Skeletal muscle satellite cell (primary cell): ENCODE data around the gene HPD.

ENCODE experiments used
- H3K27me3 ChIP-seq: 2 replicates; pipeline ENCODE4 v1.7.0; 2013; ENCODE audit warnings: low read length; ENCODE audit not compliant: control insufficient read depth, insufficient read depth
- H3K36me3 ChIP-seq: 2 replicates; pipeline ENCODE4 v1.7.0; 2013; ENCODE audit warnings: mild to moderate bottlenecking, control low read depth, low read length; ENCODE audit not compliant: insufficient read depth
- H3K4me1 ChIP-seq: 2 replicates; pipeline ENCODE4 v1.7.0; 2013; ENCODE audit warnings: low read length; ENCODE audit not compliant: control insufficient read depth, insufficient read depth
- H3K4me2 ChIP-seq: 2 replicates; pipeline ENCODE4 v1.7.0; 2013; ENCODE audit warnings: mild to moderate bottlenecking, low read length
- H3K4me3 ChIP-seq: 2 replicates; pipeline ENCODE4 v1.7.0; 2013; ENCODE audit warnings: low read length
- H3K9ac ChIP-seq: 2 replicates; pipeline ENCODE4 v1.7.0; 2013; ENCODE audit warnings: mild to moderate bottlenecking, low read depth, low read length, moderate library complexity
- H3K9me3 ChIP-seq: replicated peaks from 2 replicates; pipeline ENCODE4 v1.7.0; 2013; ENCODE audit warnings: mild to moderate bottlenecking, control low read depth, low read length

HPD gene

DNA sequence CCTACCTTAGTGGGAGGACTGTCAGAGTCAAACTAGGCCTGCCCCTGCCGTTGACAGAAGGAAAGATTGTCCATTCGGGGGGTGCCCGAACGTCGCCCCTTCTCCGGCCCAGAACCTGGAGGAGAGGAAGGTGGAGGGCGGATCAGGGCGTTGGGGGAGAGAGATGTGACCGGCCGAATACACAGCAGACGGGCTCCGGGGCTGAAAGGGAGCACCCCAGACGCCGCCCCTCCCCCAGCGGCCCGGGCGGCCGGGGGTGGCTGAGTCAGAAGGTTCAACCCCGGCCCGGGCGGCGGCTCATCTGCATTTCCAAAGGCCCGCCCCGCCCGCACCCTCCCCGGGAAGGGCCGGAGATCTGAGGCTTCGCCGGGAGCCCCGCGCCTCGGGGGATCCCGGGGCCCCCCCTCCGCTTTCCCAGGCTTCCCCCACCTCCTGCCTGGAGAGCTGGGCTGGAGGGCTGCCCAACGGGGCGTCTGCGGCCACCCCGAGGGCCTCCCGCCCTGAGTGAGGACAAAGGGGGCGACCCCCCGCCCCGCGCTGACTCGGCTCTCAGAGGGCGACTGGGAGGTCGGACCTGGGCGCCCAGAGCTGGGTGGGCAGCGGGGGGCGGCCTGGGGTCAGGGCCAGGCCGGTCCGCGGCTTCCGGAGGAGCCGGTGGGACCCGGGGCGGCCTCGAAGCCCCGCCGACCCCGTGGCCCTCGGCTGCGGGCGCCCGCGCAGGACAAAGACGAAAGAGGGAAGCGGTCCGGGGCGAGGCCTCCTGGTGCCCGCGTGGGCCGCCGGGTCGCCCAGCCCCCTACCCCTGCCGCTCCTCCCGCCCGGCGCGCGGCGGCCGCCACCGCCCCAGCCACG lies 58.6 kb downstream of the HPD start:
- H3K9ac ChIP-seq: peak overlapping the region; percentile 99
- H3K4me1 ChIP-seq: peaks cover 61% of the 10 kb centered on the region
- no peaks in the 10 kb centered on the region for H3K9me3 ChIP-seq
- peak overlapping the region; percentile 74 for H3K4me3 ChIP-seq
- H3K27me3 ChIP-seq: no peaks in the 10 kb centered on the region
- H3K4me2 ChIP-seq: peak overlapping the region; percentile 98
- no peaks in the 10 kb centered on the region for H3K36me3 ChIP-seq

DNA sequence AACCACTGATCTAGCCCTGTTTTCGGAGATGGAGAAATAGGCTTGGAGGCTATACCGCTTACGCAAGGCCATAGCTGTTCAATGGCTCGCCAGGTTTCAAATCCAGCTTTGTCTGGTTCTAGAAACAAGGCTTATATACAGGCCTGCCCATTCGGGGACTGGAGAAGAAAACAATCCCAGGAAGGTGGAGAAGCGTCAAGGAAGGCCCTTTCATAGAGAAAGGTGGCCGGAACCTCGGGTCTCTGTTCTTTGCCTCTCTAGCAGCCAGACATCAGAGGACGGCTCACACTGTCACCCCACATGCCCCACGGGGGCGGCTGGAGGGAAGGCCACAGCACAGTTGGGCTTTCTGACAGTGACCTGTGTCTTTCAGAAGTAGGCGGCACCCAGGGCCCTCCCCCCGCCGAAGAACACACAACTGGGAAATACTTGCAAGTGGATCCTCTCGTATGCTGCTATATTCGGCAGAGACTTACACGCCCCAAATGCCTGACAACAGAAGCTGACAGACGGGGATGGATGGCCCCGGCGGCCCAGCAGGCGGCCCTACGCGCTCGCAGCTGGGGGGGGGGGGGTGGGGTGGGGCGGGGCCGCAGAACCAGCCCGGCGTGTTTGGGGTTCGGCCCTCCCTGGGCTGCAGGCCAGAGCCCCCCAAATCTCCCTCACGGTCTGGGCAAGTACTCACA lies 59.4 kb downstream of the HPD start:
- Histone ChIP-seq H3K36me3 (no peaks in the 10 kb centered on the region), H3K9ac (peak overlapping the region; percentile 99), H3K9me3 (no peaks in the 10 kb centered on the region), H3K4me2 (peak overlapping the region; percentile 98), H3K4me3 (peak overlapping the region; percentile 74), H3K4me1 (peaks cover 67% of the 10 kb centered on the region), H3K27me3 (no peaks in the 10 kb centered on the region)

DNA sequence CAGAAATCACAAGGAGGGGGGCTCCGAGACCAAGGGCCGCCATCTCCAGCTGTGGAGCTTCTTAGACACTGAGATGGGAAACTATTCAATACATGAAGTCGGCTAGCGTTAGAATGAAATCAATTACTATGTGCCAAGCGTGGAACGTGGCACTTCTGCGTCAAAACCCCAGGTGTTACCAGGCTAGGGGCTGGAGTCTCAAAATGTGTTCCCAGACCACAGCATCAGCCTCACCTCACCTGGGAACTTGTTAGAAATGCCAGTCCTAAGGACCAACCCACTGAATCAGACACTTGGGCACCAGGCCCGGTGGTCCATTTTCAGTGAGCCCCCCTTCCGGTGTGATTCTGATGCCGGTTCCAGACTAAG lies 59.9 kb downstream of the HPD start:
- peak overlapping the region; percentile 99 for H3K9ac ChIP-seq

DNA sequence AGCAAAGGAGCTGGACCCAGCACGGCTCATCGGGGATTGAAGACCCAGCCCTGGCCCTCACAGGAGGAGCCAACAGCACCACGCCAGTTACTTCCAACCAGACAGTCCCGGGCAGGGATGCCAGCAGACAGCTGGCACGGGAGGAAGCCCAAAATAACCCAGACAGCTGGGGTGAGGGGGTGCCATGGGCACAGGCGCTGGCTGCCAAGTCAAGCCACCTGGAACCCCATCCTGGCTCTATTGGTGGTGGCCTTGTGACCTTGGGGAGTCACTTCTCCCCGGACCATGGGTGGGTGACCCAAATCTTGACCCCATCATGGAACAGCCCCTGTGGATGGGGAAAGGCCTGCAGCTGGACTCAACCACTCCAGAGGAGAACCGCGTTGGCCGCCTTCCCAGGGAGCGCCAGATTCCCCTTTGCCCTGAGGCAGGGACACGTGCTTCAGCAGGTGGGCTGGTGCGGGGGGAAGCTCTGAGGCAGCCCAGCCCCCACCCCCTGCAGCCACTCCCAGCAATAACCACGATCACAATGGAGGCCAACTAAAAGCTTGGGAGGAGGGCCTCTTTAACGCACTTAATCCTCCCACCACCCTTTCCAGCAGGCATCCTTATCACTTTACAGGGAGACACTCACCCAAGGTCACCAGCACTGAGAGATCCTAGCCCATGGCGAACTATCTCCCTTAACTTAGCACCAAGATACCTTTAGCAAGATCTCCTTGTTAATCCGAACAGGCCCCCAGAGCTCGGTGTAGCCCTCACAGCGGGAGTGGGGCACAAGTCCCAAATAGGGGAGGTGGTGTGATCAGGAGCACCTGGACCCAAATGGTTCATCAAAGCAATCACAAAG lies 60.5 kb downstream of the HPD start:
- Histone ChIP-seq H3K4me3 (peak overlapping the region; percentile 74), H3K9ac (peak overlapping the region; percentile 99), H3K36me3 (no peaks in the 10 kb centered on the region), H3K4me1 (peaks cover 77% of the 10 kb centered on the region), H3K4me2 (peak overlapping the region; percentile 98), H3K27me3 (no peaks in the 10 kb centered on the region), H3K9me3 (no peaks in the 10 kb centered on the region)

More for the DNA sequence above, 59.9 kb downstream of the HPD start:
- H3K4me2 ChIP-seq: peak overlapping the region; percentile 98
- no peaks in the 10 kb centered on the region for H3K9me3 ChIP-seq
- no peaks in the 10 kb centered on the region for H3K36me3 ChIP-seq
- H3K4me1 ChIP-seq: peaks cover 71% of the 10 kb centered on the region
- peak overlapping the region; percentile 74 for H3K4me3 ChIP-seq
- no peaks in the 10 kb centered on the region for H3K27me3 ChIP-seq

DNA sequence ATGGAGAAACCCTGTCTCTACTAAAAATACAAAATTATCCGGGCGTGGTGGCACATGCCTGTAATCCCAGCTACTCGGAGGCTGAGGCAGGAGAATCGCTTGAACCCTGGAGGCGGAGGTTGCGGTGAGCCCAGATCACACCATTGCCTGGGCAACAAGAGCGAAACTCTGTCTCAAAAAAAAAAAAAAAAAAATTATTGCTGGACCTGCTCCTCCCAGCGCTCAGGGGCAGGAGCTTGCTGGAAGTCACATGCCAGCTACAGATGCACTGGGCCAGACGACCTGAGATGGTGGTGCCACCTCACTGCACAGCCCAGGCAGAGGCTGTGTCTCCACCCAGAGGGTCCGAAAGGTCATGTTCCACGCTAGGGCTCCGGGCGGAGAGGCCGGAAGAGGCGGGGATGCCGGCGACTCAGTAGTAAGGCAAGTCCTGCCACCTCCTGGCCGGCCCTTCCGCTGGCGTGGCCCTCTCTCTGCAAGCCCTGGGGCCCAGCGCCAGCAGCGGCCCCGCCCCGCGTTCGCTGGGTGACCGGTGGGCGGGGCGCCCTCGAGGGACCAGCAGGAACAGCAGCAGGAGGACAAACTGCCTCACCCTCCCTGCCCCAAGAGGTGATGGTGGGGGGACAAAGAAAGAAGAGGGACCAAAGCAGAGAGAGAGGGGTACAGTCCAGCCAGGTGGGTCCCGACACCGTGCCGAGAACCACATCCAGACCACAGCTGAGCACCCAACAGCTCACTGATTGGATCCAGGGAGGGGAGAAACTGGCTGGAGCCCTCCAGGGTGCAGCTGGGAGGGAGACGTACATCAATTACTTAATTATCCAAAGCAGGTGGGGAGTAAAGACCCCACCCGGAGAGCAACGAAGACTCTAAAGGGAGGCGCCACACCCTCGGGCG lies 61.6 kb downstream of the HPD start:
- H3K4me2 ChIP-seq: peak overlapping the region; percentile 98
- H3K27me3 ChIP-seq: no peaks in the 10 kb centered on the region
- no peaks in the 10 kb centered on the region for H3K36me3 ChIP-seq
- H3K4me1 ChIP-seq: peaks cover 71% of the 10 kb centered on the region
- H3K9me3 ChIP-seq: no peaks in the 10 kb centered on the region
- peak overlapping the region; percentile 74 for H3K4me3 ChIP-seq
- peak overlapping the region; percentile 99 for H3K9ac ChIP-seq

DNA sequence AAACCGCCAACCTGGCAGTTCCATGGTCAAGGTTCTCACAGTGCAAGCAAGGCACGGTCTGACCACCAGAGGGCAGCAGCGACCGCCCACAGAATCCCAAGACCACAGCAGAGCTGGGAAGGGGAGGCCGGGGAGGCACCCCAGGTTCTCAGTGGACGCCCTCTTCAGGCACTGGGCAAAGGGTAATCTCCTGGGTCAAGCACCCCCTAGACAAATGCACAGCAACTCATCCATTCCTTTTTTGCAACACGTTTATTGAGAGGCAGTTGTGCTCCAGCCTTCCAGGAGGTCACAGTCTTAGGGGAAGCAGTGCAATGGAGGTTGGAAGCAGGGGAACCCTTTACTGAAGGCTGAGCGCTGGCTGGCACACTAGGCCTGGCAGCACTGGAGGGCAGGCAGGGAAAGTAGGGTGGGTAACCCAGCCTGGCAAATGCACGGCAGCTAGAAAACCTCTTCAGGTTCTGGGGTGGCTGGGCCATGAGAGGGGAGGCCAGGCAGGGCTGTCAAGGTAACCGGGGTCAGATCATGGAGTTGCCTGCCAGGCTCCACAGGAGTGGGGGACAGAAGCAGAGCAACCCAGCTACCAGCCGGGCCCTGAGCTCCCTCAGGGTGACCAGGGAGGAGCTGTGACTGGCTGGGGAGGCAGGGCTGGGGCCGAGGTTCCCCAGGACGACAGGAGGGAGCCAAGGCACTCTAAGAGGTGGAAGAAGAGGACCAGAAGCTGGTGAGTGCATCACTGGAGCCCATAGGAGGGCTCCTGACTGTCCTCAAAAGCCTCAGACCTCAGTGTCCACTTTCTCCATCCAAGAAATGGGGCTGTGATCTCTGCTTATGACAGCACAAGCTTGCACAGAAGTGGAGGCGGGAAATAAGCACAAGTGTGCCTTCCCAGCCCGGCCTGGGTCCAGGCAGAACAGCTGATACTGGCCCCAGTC lies 63.4 kb downstream of the HPD start:
- no peaks in the 10 kb centered on the region for H3K36me3 ChIP-seq
- H3K4me2 ChIP-seq: peak overlapping the region; percentile 97
- peaks cover 56% of the 10 kb centered on the region for H3K4me1 ChIP-seq
- H3K27me3 ChIP-seq: no peaks in the 10 kb centered on the region
- no peaks in the 10 kb centered on the region for H3K9me3 ChIP-seq
- H3K9ac ChIP-seq: peak overlapping the region; percentile 62
- H3K4me3 ChIP-seq: peak overlapping the region; percentile 72

DNA sequence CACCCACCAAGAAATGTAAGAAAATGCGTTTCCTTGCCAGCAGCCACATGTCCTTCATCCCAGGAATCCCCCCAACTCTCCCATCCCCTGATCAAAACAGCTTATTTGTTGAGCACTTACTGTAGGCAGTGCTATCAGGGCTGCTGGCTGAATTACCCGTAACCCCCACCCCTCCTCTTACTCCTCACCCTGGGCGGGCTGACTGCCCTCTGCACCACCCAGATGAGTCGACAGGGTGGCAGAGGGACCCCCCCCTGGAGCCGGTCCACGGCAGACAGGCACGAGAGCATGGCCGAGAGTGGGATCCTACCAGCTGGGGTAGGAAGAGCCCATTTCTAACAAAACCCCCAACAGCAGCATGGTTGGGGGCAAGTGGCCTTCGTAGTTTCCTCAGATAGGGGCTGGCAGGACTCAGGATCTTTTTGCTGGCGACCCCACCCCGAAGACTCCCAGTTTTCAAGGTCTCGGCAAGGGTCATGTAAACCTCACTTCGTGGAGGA lies 64.1 kb downstream of the HPD start:
- H3K9ac ChIP-seq: peak overlapping the region; percentile 62
- no peaks in the 10 kb centered on the region for H3K9me3 ChIP-seq
- H3K4me2 ChIP-seq: peak overlapping the region; percentile 97
- peak overlapping the region; percentile 72 for H3K4me3 ChIP-seq
- H3K27me3 ChIP-seq: no peaks in the 10 kb centered on the region
- H3K4me1 ChIP-seq: peaks cover 56% of the 10 kb centered on the region
- H3K36me3 ChIP-seq: no peaks in the 10 kb centered on the region

DNA sequence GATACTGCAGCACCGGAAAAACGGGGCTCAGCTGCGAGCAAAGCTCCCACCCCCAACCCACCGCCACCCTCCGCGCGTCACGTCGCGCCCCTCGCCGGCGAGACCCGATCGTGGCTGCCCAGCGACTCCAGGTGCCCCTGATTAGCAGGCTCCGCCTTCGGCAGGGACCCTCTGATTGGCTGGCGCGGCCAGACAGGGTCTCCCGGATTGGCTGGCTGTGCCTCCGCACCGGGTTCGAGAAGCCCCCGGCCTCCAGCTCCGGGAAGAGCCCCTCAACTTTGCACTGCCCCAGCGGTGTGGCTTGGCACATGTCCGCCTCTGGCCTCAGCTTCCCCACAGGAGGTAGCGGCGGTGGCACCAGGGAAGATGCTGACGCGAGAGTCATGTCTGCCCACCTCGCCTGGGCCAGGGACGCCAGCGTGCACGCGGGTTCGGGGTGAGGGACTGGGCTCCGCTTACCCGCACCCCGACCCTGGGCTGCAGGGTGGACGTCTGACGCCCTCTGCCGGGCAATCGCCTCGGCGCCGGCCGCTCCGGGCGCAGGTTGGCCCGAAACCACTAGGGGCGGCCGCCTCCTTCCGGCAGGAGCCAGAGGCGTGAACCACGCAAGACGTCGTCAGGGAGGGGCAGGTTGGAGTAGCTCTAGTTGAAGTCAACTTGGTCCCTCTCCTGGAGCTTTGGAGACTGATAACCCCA lies 64.7 kb downstream of the HPD start:
- peaks cover 52% of the 10 kb centered on the region for H3K4me1 ChIP-seq
- H3K4me2 ChIP-seq: peak overlapping the region; percentile 97
- H3K36me3 ChIP-seq: no peaks in the 10 kb centered on the region
- no peaks in the 10 kb centered on the region for H3K9me3 ChIP-seq
- no peaks in the 10 kb centered on the region for H3K27me3 ChIP-seq
- H3K4me3 ChIP-seq: peak overlapping the region; percentile 72
- peak overlapping the region; percentile 62 for H3K9ac ChIP-seq

DNA sequence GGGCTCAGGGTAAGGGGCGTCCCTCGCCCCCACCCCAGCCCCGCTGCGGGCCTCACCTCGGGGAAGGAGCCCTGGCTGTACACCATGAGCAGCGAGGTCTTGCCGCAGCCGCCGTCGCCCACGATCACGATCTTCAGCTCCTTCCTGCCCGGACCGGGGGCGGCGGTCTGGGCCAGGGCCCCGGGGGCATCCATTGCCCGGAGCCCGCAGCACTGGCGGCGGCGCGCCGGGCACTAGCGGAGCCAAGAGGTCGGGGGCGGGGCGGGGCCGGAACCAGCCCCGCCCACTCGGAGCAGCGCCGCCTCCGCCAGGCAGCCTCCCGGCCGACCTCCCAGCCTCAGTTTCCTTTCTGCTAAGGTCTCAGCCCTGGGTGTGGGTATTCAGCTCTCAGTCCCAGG lies 65.2 kb downstream of the HPD start, which contains the start of gene RHOF:
Gene RHOF, minus strand, starts transcription at position 249 of the 398 bp plus-strand sequence. Its CDS starts 55 bp downstream, at position 194.
- H3K9me3 ChIP-seq: no peaks in the 10 kb centered on the region
- H3K27me3 ChIP-seq: no peaks in the 10 kb centered on the region
- peak within 1 kb of the TSS; percentile 97 for H3K4me2 ChIP-seq
- peak within 1 kb of the TSS; percentile 72 for H3K4me3 ChIP-seq
- H3K36me3 ChIP-seq: no peaks in the 10 kb centered on the region
- H3K4me1 ChIP-seq: peaks cover 47% of the 10 kb centered on the region
- peak within 1 kb of the TSS; percentile 62 for H3K9ac ChIP-seq
